NCI-H82 treated with DMSO at 0.1 percent for 48 hours (cell line): ENCODE data around the gene ASXL1.
"Not testable (repeated sequence)": the region's sequence is repeated elsewhere in the genome, so short reads cannot be mapped to it uniquely, and the experiment has no call there.

Source experiments
- DNase-seq: peaks from one replicate; lab custom pipeline; 2025; ENCODE audit not compliant: unreplicated experiment; lab: John Stamatoyannopoulos, UW

The ASXL1 gene

GRCh38 chr20:32357869-32358631, at the start of gene ASXL1:
Gene ASXL1 (plus strand): TSS chr20:32358331. CDS start chr20:32358776, 445 bp downstream.
- DNase-seq: peak; percentile 96

DNA sequence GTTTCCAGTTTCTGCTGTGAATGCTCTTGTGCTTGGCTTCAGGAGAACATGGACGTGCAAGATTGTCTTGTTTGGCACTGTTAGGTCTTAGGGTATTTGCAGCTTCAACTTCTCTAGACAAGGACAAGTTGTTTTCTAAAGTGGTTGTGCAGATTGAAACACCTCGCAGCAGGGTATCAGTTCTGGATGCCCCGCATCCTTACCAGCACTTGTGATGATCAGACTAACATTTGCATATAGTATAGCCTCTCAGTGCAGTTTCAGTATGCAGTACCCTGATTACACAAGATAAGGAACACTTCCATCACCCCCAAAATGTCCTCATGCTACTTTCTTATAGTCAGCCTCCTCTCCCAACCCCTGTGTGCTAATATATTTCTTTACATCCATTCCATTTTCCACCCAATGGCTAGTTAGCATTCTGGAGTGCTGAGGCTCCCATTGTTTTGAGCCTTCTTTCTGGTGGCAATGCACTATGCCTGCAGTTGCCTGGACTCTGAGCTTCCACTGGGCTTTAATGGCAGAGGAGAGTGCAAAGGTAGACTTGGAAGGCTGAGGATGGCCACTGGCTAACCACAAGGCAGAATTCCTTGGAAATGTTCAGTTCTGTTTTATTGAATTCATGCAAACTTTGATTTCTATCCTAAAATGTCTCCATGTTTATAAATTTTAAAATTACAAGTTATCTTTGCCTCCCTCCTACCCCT, 45.3 kb upstream of the ASXL1 start:
- DNase-seq: no peak

DNA sequence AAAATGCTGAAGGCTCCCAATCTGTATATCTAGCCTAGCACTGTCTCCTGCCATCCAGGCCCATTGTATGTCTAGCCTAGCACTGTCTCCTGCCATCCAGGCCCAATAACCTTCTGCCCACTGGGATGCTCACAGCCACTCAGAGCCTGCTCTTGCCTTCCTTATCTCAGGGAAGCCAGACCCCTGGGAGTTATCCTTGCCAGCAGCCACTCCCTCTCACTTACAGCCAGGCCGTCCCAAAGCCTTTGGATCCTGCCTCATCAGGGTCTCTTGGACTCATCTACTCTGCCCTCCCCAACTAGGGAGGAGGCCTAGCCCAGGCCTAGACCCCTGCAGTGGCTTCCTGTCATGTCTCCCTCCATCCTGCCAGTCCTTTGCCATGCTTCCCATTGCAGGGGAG, 43.4 kb upstream of the ASXL1 start:
- no peak for DNase-seq

- DNase-seq: no peak
Measured at GRCh38 chr20:32315399-32315798, 42.7 kb upstream of the ASXL1 start.

DNA sequence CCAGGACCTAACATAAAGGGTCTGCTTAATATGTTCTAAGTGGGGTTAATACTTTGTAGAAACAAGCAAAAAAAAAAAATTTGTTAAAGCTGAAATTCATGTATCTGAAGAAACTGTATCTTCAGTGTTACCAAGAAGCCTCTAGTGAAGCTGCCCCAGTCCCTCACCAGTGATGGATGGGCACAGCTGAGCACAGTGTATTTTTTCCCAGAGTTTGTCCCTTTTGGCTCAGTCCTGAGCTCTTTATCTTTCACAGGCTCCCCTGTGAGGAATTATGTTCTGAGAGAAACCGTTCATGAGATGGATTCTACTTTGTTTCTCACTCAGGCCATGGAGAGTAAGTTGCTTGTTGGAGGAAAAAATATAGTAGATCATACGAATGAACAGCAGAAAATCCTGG, 42.2 kb upstream of the ASXL1 start:
- no peak for DNase-seq

GRCh38 chr20:32316667-32317066, 41.5 kb upstream of the ASXL1 start:
- DNase-seq: no peak

DNA sequence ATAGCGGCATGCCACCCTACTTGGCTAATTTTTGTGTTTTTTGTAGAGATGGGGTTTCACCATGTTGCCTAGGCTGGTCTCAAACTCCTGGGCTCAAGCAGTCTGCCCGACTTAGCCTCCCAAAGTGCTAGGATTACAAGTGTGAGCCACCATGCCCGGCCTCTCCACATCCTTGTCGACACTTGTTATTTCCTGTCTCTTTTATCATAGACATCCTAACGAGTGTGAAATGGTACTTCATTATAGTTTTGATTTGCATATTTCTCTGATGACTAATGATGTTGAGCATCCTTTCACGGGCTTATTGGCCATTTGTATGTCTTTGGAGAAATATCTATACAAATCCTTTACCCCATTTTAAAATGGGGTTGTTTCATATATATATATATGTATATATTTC, 39.0 kb upstream of the ASXL1 start:
- no peak for DNase-seq

- no peak for DNase-seq
Measured at GRCh38 chr20:32320305-32320704, 37.8 kb upstream of the ASXL1 start.

GRCh38 chr20:32321390-32321789, 36.7 kb upstream of the ASXL1 start:
- DNase-seq: no peak

GRCh38 chr20:32322260-32322659, 35.9 kb upstream of the ASXL1 start:
- not testable (repeated sequence) for DNase-seq

DNA sequence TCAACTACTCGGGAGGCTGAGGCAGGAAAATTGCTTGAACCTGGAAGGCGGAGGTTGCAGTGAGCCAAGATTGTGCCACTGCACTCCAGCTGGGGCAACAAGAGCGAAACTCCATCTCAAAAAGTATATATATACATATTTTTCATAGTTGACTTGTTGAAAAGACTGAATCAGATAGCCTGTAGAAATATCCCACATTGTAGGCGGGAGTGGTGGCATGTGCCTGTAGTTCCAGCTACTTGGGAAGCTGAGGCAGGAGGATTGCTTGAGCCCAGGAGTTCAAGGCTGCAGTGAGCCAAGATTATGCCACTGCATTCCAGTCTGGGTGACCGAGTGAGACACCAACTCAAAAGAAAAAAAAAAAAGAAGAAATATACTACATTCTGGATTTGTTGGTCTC, 34.4 kb upstream of the ASXL1 start:
- DNase-seq: not testable (repeated sequence)

DNA sequence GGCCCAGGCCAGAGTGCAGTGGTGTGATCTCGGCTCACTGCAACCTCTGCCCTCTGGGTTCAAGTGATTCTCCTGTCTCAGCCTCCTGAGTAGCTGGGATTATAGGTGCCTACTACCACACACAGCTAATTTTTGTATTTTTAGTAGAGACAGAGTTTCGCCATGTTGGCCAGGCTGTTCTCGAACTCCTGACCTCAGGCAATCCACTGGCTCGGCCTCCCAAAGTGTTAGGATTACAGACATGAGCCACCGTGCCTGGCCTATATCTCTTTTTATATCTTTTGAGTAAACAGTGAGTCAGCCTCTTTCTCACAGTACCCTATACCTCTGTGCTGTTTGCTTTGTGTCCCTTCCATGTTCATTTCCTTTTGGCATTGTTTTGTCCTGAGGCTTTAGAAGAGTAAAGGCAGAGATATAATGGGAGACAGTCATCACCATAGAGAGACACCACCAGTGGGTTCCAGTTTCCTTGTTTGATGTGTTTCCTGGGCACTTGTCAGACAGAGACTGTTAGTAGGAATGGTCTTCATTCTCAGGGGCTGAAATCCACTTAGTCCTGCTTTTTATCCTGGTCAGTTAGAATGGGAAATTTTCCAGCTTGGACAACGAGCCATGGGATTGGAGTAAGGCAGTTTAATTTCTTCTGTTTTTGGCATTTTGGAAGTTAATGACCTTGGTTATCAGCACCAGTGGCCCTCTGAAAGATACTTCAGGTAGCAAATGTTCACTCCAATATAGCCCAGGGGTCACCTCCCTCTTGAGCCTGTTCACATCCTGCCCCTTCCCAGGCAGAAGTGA, 32.2 kb upstream of the ASXL1 start:
- DNase-seq: no peak

DNA sequence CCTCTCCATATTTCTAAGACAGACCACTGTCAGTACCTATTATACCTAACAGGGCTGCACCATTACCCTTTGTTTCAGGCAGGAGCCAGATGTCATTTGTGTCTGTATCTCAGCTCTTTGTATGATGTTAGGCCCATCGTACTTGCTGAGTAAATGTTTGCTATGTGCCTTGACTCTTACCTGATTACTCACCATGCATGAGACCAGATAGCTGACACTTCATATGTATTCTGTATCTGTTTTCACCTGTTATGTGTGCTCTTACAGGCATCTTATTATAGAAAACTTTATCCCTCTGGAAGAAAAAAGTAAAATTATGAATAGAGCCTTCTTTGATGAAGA, 31.7 kb upstream of the ASXL1 start:
- DNase-seq: no peak

- DNase-seq: no peak
Measured at GRCh38 chr20:32327087-32327681, 30.9 kb upstream of the ASXL1 start.

DNA sequence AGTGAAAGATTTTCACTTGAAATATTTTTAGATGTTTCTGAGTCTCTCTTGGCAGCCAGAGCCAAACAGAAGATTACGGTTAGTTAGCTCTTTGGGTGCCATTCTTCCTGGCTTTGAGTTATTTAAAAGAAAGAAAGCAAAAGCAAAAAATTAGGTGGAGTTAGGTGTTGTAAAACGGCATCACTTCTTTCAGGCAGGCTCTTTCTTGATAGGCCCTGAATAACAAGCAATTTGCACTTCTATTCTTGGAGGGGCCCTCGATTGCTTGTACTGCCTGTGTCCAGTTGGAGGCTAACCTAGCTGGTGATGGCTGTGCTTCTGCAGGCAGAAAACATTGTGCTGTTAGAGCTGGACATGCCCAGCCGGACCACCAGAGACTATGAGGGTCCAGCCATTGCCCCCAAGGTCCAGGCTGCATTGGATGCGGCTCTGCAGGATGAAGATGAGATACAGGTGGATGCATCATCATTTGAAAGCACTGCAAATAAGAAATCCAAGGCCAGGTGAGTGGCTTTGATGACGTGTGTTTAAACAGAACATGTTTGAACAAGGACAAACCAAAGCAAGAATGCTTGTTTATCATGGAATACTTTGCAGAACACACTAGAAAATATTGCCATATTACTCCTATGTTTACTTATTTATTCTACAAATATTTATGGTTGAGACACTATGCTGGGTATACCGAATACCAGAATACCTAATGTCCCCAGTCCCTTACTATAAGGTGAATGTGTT, 28.1 kb upstream of the ASXL1 start:
- DNase-seq: no peak

DNA sequence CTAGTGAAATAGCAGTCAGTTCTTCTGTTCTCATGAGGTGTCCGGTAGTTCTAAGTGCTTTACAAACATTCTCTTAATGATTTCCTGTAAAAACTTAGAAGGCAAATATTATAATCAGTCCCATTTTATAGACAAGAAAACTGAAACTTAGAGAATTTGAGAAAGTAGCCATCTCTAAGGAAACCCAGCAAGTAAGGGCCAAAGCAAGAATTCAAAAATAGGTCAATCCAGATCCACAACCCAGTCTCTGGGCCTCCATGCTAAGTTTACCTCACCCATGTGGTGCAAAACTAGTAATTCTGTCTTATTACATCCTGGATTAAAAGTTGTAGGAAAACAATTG, 27.6 kb upstream of the ASXL1 start:
- DNase-seq: no peak

DNA sequence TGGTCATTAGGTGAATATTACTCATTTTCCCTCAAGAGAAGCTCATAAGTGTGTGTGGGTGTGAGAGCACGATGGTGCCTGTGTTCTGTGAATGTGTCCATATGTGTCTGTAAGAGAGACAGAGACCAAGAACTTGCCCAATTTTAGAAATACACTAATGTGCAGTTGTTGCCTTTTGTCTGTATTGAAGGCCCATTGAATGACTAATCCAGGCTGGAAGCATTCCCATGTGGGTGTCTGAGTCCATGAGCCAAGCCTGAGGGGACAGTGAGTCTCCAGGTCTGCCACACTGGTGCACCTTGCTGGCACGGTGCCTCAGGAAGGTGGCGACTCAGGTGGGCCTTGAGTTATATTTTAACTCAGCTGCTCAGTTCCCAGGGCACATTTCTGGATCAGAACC, 25.5 kb upstream of the ASXL1 start:
- DNase-seq: no peak

- no peak for DNase-seq
Measured at GRCh38 chr20:32333181-32333987, 24.7 kb upstream of the ASXL1 start.

DNA sequence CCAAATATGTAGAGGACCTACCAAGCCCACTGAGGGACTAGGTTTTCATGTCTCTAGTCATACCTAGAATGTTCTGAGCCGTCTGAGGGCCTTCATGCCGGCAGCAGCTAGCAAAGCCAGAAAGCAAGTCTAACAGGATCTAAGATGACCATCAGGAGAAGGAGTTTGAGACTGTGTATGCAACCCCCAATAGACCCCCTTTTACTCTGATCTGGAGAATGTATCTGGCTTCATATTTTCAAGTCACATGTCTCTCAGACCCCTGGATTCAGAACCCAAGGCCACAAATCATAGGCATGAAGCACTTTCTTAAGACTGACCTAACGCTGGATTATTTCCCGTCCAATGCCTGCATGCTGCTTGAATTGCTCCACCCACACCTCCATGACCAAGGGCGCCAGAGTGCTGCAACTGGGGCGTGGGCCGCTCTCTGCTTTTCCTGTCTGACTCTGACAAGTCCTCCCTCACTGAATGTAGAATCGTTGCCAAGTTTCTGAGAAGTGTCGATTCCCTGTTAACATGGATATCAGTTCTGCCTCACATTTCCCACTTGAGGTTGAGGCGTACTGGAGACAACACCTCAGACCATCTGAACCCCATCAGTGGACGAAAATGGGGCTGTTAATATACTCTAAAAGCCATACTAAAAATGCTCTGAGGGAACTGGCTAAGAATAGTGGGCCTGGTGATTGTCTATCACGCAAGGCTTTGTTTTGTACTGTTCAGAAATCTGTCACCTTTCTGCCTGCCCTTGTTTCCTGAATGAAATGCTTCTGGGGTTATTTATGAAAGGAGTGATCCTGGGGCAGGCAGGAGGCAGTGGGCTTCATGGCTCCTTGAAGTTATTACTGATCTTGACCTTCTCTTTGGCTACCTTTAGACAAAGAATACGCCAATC, 23.9 kb upstream of the ASXL1 start:
- DNase-seq: no peak
